GM18517 (cell line): Measurements from ENCODE around the gene UBE2S.
A peak's percentile ranks its signal among the peaks of the same experiment; 100 is the strongest.
"Not testable (repeated sequence)": the region's sequence is repeated elsewhere in the genome, so short reads cannot be mapped to it uniquely, and the experiment has no call there.

Source experiments
- ATAC-seq: cut with Tn5 transposase; IDR thresholded peaks from one replicate; pipeline ENCODE4 v1.9.1; 2021; ENCODE audit warnings: mild to moderate bottlenecking, moderate library complexity; ENCODE audit not compliant: unreplicated experiment

UBE2S gene

GRCh38 chr19:55406826-55407549 is 600 bp downstream of the UBE2S start:
- peak; percentile 26 for ATAC-seq

GRCh38 chr19:55406091-55406825 is 1.3 kb downstream of the UBE2S start:
- ATAC-seq: no peak

- no peak for ATAC-seq
Observed at GRCh38 chr19:55405638-55406037, 1.9 kb downstream of the UBE2S start.

GRCh38 chr19:55402509-55402908 is 5.1 kb downstream of the UBE2S start:
- ATAC-seq: no peak

- not testable (repeated sequence) for ATAC-seq
Observed at GRCh38 chr19:55401390-55401789, 6.2 kb downstream of the UBE2S start.

- ATAC-seq: no peak
Observed at GRCh38 chr19:55400281-55401087, 7.1 kb downstream of the UBE2S start.

- ATAC-seq: no peak
Observed at GRCh38 chr19:55398200-55398925, 9.2 kb downstream of the UBE2S start.

GRCh38 chr19:55392820-55393761 is 14.5 kb downstream of the UBE2S start:
- no peak for ATAC-seq

GRCh38 chr19:55391702-55392615 is 15.6 kb downstream of the UBE2S start:
- no peak for ATAC-seq

- no peak for ATAC-seq
Observed at GRCh38 chr19:55391191-55391670, 16.4 kb downstream of the UBE2S start.

- ATAC-seq: no peak
Observed at GRCh38 chr19:55390461-55390880, 17.1 kb downstream of the UBE2S start.

GRCh38 chr19:55389386-55390317 is 17.9 kb downstream of the UBE2S start:
- no peak for ATAC-seq

GRCh38 chr19:55387736-55388497 is 19.7 kb downstream of the UBE2S start:
- no peak for ATAC-seq

- ATAC-seq: no peak
Observed at GRCh38 chr19:55386493-55386971, 21.1 kb downstream of the UBE2S start.

- ATAC-seq: peak; percentile 79
Observed at GRCh38 chr19:55385724-55386492, 21.7 kb downstream of the UBE2S start, which contains the start of gene RPL28. Gene RPL28, plus strand, starts transcription at chr19:55385932. Its CDS starts 426 bp downstream, at chr19:55386358.
